GM19239 (cell line): ENCODE measurements around the gene RNPEPL1.
"Not testable (repeated sequence)": the region's sequence is repeated elsewhere in the genome, so short reads cannot be mapped to it uniquely, and the experiment has no call there.

Experiments
- DNase-seq: peaks from one replicate; pipeline ENCODE4 v3.0.0; 2011; ENCODE audit warnings: low spot score; ENCODE audit not compliant: insufficient read length
- FAIRE-seq: peaks from 2 replicates; lab custom pipeline; 2011; peaks lifted over from hg19 to GRCh38; lab: Jason Lieb, UNC

The RNPEPL1 gene

DNA sequence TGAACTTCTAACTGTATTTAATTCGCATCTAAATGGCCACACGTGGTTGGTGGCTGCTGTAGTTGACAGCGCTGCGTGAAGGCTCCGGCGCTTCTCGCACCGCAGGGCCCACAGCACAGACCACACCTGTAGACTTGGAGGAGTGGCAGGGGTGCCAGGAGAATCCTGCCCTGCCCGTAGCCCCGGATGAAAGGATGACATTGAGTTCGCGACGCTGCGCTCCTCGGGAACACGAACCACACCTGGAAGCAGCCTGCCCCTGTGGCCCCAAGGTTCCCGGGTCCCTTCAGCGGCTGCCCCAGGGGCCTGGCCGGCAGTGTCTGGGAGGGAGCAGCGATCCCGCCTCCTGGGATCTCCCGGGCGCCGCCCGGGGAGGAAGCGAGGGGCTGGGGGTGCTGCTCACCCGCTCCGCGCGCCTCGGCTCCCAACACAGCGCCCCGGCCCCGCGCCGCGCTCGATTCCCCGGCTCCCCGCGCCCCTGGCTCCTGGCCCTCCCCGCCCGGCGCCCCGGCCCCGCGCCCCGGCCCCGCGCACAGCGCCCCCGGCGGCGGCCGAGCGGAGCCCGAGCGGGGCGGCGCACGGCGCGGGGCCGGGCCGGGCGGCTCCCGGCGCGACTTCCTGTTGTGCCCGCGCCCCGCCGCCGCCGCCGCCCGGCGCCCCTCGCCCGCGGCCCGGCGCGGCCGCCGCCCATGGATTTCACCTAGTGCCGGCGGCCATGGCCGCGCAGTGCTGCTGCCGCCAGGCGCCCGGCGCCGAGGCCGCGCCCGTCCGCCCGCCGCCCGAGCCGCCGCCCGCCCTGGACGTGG lies at the start of gene RNPEPL1:
Gene RNPEPL1, plus strand, starts transcription at position 613 of the 806 bp plus-strand sequence. Its CDS starts 103 bp downstream, at position 716.
- peak; percentile 56 for DNase-seq
- no peak for FAIRE-seq

GRCh38 chr2:240518981-240519380 lies 49.3 kb upstream of the RNPEPL1 start:
- no peak for FAIRE-seq
- no peak for DNase-seq

- FAIRE-seq (no peak), DNase-seq (no peak)
Measured at GRCh38 chr2:240519396-240520129, 48.7 kb upstream of the RNPEPL1 start.

- FAIRE-seq (no peak), DNase-seq (no peak)
Measured at GRCh38 chr2:240520130-240520973, 47.9 kb upstream of the RNPEPL1 start.

GRCh38 chr2:240520974-240521350 lies 47.3 kb upstream of the RNPEPL1 start:
- no peak for FAIRE-seq
- no peak for DNase-seq

GRCh38 chr2:240521885-240522284 lies 46.4 kb upstream of the RNPEPL1 start:
- DNase-seq, FAIRE-seq: not testable (repeated sequence)

DNA sequence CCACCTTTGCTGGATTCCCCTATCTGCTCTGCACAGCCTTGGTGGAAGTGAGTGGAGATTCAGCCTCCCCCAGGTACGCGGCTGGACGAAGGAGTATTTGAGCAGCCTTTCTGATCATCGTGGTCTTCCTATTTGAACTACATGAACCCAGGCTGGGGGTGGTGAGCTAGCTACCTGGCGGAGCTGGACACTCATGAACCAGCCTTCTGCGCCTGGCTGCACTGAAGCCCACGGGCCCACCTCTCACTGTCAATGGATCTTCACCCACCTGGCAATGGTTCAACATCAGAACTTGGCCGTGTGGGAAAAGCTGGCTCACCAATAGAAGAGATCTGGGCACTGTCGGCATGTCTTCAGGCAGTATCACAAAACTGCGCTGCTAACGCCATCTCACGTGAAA lies 45.9 kb upstream of the RNPEPL1 start:
- FAIRE-seq, result no peak

DNA sequence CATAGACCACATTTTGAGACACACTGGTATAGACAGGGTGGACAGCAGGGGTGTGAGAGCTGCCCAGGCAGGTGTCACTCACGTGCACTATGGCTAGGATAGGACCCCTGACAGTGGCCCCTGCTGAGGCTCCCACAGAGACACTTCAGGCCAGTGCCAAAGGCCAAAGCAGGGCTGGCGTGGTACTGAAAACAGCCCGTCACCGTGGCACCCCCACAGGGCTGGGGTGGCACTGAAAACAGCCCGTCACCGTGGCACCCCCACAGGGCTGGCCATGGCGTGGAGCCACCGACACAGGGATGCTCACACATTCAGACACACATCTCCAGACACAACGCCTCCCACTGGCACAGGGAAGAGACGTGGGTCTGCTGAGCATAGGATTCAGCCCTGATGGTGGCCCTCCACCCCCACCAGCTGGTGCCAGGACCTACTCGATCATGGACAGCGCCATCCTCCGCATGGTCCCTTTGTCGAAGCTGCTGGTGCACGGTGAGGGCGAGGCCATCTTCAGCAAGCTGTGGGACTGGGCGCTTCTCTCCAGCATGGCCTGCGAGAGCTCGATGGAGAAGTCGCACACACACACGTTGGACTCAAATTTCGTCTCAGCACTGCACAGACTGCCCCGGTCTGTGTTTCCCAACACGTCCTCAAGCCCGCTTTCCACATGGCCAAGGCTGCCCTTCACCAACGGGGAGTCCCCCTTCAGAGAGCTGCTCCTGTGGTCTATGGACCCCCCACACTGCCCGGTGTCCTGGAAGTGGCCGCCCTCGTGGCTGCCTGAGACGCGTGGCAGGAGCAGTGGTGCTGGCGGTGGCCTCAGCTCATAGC lies 44.6 kb upstream of the RNPEPL1 start:
- no peak for DNase-seq
- no peak for FAIRE-seq

More for the DNA sequence above, 45.9 kb upstream of the RNPEPL1 start:
- no peak for DNase-seq

DNA sequence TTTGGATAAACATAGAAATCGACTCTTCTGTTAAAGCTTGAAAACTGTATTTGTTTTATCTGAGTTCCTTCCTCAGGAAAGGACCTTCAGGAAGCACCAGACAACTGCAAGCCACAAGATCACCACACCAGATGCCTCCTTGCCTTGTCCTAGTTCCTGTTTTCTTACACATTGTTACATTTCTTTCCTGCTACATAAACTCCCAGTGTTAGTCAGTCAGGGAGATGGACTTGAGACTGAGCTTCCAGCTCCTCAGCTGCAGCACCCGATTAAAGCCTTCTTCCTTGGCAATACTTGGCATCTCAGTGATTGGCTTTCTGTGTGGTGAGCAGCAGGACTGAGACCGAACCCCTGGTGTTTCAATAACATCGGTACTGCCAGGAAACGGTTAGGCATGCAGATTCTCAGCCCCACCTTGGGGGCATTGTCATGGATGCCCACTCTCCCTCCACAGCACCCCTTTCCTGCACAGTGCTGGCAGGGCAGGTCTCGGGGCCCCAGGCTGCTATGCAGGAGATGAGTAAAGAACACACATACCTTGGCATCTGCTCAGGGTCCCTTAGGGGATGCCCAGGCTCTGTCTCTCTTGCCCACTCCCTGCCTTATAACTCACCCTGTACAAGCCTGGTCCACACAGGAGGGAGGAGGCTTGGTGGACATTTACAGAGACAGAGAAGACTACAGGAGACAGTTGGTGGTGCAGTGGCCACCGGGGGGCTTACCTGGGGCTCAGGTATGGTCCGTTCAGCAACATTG lies 43.1 kb upstream of the RNPEPL1 start:
- FAIRE-seq, result no peak
- no peak for DNase-seq

DNA sequence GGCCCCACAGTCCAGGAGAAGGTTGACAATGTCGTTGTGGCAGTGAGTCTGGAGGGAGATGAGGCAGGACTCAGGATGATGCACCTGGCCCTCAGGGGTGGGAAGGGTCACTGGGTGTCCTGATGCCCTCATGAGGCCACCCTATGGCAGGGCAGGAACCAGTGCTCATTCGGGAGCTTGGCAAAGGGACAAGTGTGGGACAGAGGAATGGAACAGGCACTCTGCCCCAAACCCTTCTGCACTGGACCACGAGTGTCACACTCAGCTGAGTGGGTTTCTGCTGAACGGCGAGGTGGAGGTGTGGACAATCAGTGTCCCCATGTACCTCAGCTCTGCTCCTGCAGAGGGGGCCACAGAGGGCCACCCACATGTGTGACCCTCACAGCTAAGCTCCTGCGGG lies 42.5 kb upstream of the RNPEPL1 start:
- FAIRE-seq (no peak), DNase-seq (no peak)

GRCh38 chr2:240526521-240526920 lies 41.8 kb upstream of the RNPEPL1 start:
- FAIRE-seq (no peak), DNase-seq (no peak)

DNA sequence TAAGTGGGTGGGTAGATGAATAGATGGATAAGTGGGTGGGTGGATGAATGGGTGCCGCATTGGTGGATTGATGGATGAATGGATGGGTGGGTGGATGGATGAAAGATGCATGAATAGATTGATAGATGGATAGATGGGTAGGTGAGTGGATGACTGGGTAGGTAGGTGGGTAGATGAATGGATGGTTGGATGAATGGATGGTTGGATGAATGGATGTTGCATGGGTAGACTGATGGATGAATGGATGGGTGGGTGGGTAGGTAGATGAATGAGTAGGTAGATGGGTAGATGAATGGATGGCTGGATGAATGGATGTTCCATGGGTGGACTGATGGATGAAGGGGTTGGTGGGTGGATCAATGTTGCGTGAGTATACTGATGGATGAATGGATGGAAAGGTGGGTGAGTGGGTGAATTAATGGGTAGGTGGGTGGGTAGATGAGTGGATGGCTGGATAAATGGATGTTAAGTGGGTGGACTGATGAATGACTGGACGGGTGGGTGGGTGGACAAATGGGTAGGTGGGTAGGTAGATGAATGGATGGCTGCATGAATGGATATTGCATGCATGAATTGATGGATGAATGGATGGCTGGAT lies 41.0 kb upstream of the RNPEPL1 start:
- FAIRE-seq (no peak), DNase-seq (no peak)

DNA sequence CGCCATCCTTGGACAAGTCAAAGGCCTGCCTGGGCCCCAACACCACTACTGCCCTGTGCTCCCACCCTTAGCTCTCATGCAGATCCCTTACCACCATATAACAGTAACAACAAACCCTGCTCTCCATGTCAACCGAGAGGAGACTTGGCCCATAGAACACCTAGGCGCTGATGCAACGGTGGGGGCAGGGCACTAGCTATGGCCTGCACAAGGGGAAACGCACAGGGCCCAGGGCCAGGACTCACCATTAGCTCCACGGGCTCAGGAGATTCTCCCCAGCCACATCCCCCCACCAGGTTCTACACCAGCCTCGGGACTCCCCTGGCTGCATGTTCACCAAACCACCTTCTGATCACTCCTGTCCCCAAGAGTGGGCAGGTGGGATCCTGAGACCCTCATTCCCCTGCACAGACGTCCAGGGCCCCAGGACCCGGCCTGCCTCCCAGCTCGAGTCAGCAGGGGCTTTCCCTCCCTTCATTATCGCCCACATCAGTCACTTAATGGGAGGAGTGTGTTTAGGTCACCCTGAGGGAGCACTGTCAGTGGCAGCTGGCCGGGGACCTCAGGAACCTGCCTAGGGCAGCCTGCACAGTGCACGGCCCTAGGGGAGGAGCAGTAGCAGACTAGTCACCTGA lies 39.8 kb upstream of the RNPEPL1 start:
- FAIRE-seq, result no peak
- no peak for DNase-seq

DNA sequence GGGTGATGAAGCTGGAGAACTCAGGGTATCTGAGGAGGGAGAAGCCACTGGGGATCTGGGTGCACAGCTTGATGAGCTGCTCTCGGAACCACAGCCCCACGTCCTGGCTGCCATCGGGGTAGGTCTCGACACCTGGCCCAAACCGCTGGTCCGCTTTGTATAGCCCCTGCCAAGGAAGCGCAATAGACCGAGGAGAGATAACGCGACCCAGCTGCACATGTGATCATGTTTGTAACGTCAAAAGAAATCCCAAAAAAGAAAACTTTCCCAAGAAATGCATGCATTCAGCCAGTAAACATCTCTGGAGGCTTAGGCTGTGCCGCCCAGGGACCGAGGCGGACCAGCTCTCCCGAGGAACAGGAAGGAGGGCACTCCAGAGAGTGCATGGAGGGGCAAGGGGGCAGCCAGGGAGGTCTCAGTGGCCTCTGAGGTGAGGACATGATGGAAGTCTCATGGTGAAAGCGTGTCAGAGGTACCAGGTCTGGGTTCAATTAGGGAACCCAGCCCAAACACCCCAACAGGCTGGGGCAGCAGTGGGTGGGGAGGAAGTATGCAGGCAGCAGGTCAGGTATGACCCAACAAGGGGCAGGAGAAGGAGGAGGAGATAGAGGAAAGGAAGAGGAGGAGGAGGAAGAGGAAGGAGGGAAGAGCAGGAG lies 38.8 kb upstream of the RNPEPL1 start:
- no peak for DNase-seq

GRCh38 chr2:240530181-240530580 lies 38.1 kb upstream of the RNPEPL1 start:
- DNase-seq, result no peak
- no peak for FAIRE-seq

More for the DNA sequence above, 38.8 kb upstream of the RNPEPL1 start:
- no peak for FAIRE-seq

DNA sequence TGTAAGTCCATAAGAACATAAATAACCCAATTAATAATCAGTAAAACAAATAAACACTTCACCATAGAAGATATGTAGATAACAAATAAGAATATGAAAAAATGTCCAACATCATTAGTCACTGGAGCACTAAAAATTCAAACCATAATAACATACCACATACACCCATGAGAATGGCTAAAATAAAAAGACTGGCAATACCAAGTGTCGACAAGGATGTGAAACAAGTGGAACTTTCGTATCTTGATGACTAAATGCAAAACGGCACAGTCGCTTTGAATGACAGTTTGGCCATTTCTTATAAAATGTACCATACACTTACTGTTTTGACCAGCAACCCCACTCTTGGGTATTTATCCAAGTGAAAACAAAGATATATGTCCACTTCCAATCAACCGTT lies 37.2 kb upstream of the RNPEPL1 start:
- no peak for FAIRE-seq

DNA sequence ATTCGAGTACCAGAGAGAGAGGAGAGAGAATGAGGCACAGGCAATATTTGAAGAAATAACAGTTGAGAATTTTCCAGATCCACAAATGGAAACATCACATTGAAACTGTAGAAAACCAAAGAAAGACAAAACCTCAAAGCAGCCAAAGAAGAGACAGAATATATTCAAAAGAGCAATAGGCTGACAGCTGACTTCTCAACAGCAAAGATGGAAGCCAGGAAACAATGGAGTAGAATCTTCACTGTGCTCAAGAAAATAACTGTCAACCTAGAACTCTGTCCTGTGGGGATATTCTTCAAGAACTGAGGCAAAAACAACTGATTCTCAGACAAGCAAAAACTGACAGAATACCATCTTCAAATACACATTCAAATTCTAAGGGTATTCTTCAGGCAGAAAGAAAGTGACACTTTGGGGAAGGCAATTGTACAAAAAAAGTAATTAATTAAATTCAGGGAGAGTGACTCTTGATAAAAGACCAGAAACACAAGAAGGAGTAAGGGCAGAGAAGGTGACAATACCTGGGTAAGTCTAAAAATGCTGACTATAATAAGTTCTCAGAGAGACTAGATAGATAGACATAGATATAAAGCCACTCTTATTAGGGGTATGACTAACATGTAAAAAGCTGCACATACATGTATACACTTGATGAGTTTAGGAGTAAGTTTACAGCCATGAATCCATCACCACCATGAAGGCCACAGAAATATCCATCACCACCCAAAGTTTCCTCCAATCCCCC lies 36.1 kb upstream of the RNPEPL1 start:
- FAIRE-seq (no peak), DNase-seq (no peak)

More for the DNA sequence above, 37.2 kb upstream of the RNPEPL1 start:
- DNase-seq, result no peak
